Loucy (cell line): ENCODE data around the gene PDGFA.

ENCODE experiments used
- H2AFZ ChIP-seq: fragments of 200-600 bp; sonication (generic); 2 replicates; pipeline ENCODE4 v1.6.0; 2016; ENCODE audit warnings: antibody characterized with exemption, mild to moderate bottlenecking, low read length, moderate library complexity
- H3F3A ChIP-seq: fragments of 200-600 bp; 2 replicates; pipeline ENCODE4 v1.6.0; 2016; ENCODE audit warnings: antibody characterized with exemption, low read depth, mild to moderate bottlenecking
- H3K27me3 ChIP-seq: fragments of 200-600 bp; sonication (generic); 2 replicates; pipeline ENCODE4 v1.6.1; 2014; ENCODE audit warnings: low read length, mild to moderate bottlenecking; ENCODE audit not compliant: insufficient read depth, poor library complexity, severe bottlenecking
- H3K36me3 ChIP-seq: fragments of 200-600 bp; sonication (generic); 2 replicates; pipeline ENCODE4 v1.6.1; 2016; ENCODE audit warnings: low read length; ENCODE audit not compliant: insufficient read depth
- H3K4me1 ChIP-seq: fragments of 200-600 bp; sonication (generic); 2 replicates; pipeline ENCODE4 v1.5.1; 2014; ENCODE audit warnings: low read length, mild to moderate bottlenecking; ENCODE audit not compliant: insufficient read depth, poor library complexity, severe bottlenecking
- H3K4me2 ChIP-seq: fragments of 200-600 bp; sonication (generic); 2 replicates; pipeline ENCODE4 v1.6.0; 2014; ENCODE audit warnings: antibody characterized with exemption, low read length, low read depth, mild to moderate bottlenecking; ENCODE audit not compliant: poor library complexity, severe bottlenecking
- H3K4me3 ChIP-seq: fragments of 200-600 bp; sonication (generic); 2 replicates; pipeline ENCODE4 v1.5.1; 2014; ENCODE audit warnings: low read length, mild to moderate bottlenecking, mixed read lengths; ENCODE audit not compliant: poor library complexity, severe bottlenecking
- H3K79me2 ChIP-seq: fragments of 200-600 bp; sonication (generic); 2 replicates; pipeline ENCODE4 v1.6.1; 2014; ENCODE audit warnings: low read length; ENCODE audit not compliant: insufficient read depth
- H3K9ac ChIP-seq: fragments of 200-600 bp; sonication (generic); 2 replicates; pipeline ENCODE4 v1.6.0; 2014; ENCODE audit warnings: mild to moderate bottlenecking, low read depth, low read length, moderate library complexity; ENCODE audit not compliant: poor library complexity, severe bottlenecking
- H3K9me2 ChIP-seq: fragments of 200-600 bp; sonication (generic); replicated peaks from 2 replicates; pipeline ENCODE4 v1.6.1; 2016; ENCODE audit warnings: low read depth, low read length, mixed read lengths
- H3K9me3 ChIP-seq: fragments of 200-600 bp; sonication (generic); 2 replicates; pipeline ENCODE4 v1.6.1; 2014; ENCODE audit warnings: mild to moderate bottlenecking, antibody characterized with exemption, low read length, low read depth; ENCODE audit not compliant: insufficient read depth
- H4K20me1 ChIP-seq: fragments of 200-600 bp; sonication (generic); 2 replicates; pipeline ENCODE4 v1.6.0; 2014; ENCODE audit warnings: antibody characterized with exemption, low read length, mild to moderate bottlenecking; ENCODE audit not compliant: insufficient read depth, poor library complexity, severe bottlenecking
- CTCF ChIP-seq: fragments of 200-600 bp; sonication (generic); conservative IDR thresholded peaks from 2 replicates; pipeline ENCODE4 v1.5.1; 2014; ENCODE audit warnings: mild to moderate bottlenecking, antibody characterized with exemption, low read length
- EZH2phosphoT487 ChIP-seq: fragments of 200-600 bp; IDR thresholded peaks from 2 replicates; pipeline ENCODE4 v1.6.1; 2018; ENCODE audit warnings: antibody characterized with exemption, mild to moderate bottlenecking, moderate library complexity, borderline replicate concordance

The PDGFA gene

GRCh38 chr7:457814-458510 lies 61.7 kb downstream of the PDGFA start:
- H3K4me3 ChIP-seq: no peak overlapping the region

GRCh38 chr7:455110-455928 lies 64.3 kb downstream of the PDGFA start:
- no peaks in the 10 kb centered on the region for H3K9me2 ChIP-seq
- H3K36me3 ChIP-seq: no peaks in the 10 kb centered on the region
- no peaks in the 10 kb centered on the region for H4K20me1 ChIP-seq
- no peak overlapping the region for H3K4me3 ChIP-seq
- H3K79me2 ChIP-seq: no peaks in the 10 kb centered on the region
- H2AFZ ChIP-seq: no peak overlapping the region
- no peaks in the 10 kb centered on the region for H3K27me3 ChIP-seq
- H3F3A ChIP-seq: no peaks in the 10 kb centered on the region
- peaks cover 7% of the 10 kb centered on the region; the same call in 1 of the 2 replicates for H3K9me3 ChIP-seq
- no peak overlapping the region for H3K9ac ChIP-seq
- TF ChIP-seq CTCF: no peak
- no peak for TF ChIP-seq EZH2phosphoT487
- no peak overlapping the region for H3K4me2 ChIP-seq
- H3K4me1 ChIP-seq: peaks cover 5% of the 10 kb centered on the region

More at GRCh38 chr7:457814-458510, 61.7 kb downstream of the PDGFA start:
- TF ChIP-seq CTCF: no peak
- no peak for TF ChIP-seq EZH2phosphoT487
- Histone ChIP-seq H3K4me1 (no peaks in the 10 kb centered on the region), H3F3A (no peaks in the 10 kb centered on the region), H3K9me3 (peaks cover 7% of the 10 kb centered on the region; the same call in 1 of the 2 replicates), H3K9ac (no peak overlapping the region), H3K9me2 (no peaks in the 10 kb centered on the region), H3K79me2 (no peaks in the 10 kb centered on the region), H3K27me3 (no peaks in the 10 kb centered on the region), H4K20me1 (no peaks in the 10 kb centered on the region), H2AFZ (no peak overlapping the region), H3K36me3 (no peaks in the 10 kb centered on the region), H3K4me2 (no peak overlapping the region)

- Histone ChIP-seq H3K4me1 (peaks cover 5% of the 10 kb centered on the region), H3K4me2 (no peak overlapping the region), H3K36me3 (no peaks in the 10 kb centered on the region), H3K79me2 (no peaks in the 10 kb centered on the region), H3F3A (no peaks in the 10 kb centered on the region), H3K27me3 (no peaks in the 10 kb centered on the region), H4K20me1 (no peaks in the 10 kb centered on the region), H3K9me3 (peaks cover 1% of the 10 kb centered on the region; the same call in 1 of the 2 replicates), H2AFZ (no peak overlapping the region), H3K4me3 (no peak overlapping the region), H3K9ac (no peak overlapping the region), H3K9me2 (no peaks in the 10 kb centered on the region)
- no peak for TF ChIP-seq CTCF
- no peak for TF ChIP-seq EZH2phosphoT487
Measured at GRCh38 chr7:454356-455109, 65.1 kb downstream of the PDGFA start.
